HG03039 (cell line): ENCODE data around the gene TMC6.

Experiments used
- ATAC-seq: cut with Tn5 transposase; IDR thresholded peaks from one replicate; pipeline ENCODE4 v1.9.1; 2021; ENCODE audit warnings: mild to moderate bottlenecking, moderate library complexity; ENCODE audit not compliant: unreplicated experiment

The TMC6 gene

GRCh38 chr17:78137392-78138203 lies 9.0 kb upstream of the TMC6 start:
- ATAC-seq: no peak

GRCh38 chr17:78135858-78136500 lies 7.4 kb upstream of the TMC6 start:
- no peak for ATAC-seq

GRCh38 chr17:78134899-78135385 lies 6.4 kb upstream of the TMC6 start:
- no peak for ATAC-seq

- ATAC-seq: no peak
Measured at GRCh38 chr17:78133971-78134898, 5.7 kb upstream of the TMC6 start.

GRCh38 chr17:78133179-78133951 lies 4.8 kb upstream of the TMC6 start:
- no peak for ATAC-seq

GRCh38 chr17:78132767-78133178 lies 4.2 kb upstream of the TMC6 start:
- ATAC-seq: no peak

- no peak for ATAC-seq
Measured at GRCh38 chr17:78132084-78132676, 3.6 kb upstream of the TMC6 start.

GRCh38 chr17:78131172-78132083 lies 2.9 kb upstream of the TMC6 start:
- no peak for ATAC-seq

- ATAC-seq: no peak
Measured at GRCh38 chr17:78130437-78131101, 2.0 kb upstream of the TMC6 start, which contains the start of gene TMC8. Gene TMC8 (plus strand): TSS chr17:78130771. CDS start chr17:78131589, 818 bp downstream.

GRCh38 chr17:78130090-78130436 lies 1.5 kb upstream of the TMC6 start:
- no peak for ATAC-seq

- ATAC-seq: no peak
Measured at GRCh38 chr17:78129351-78130089, 965 bp upstream of the TMC6 start.

- ATAC-seq: no peak
Measured at GRCh38 chr17:78127888-78128550, 536 bp downstream of the TMC6 start.

- ATAC-seq: no peak
Measured at GRCh38 chr17:78127239-78127887, 1.2 kb downstream of the TMC6 start.

GRCh38 chr17:78126895-78127238 lies 1.7 kb downstream of the TMC6 start:
- ATAC-seq: no peak

GRCh38 chr17:78125976-78126894 lies 2.3 kb downstream of the TMC6 start:
- ATAC-seq: no peak
